Measurements from ENCODE around the gene RAB7A.

GRCh38 chr3:128784232-128784631 is 58.2 kb downstream of the RAB7A start:
- no peak for TF ChIP-seq ZNF513 (CRISPR knock-in tag; conservative IDR thresholded peaks at IDR 0.05)
- TF ChIP-seq GTF3A (CRISPR knock-in tag; conservative IDR thresholded peaks at IDR 0.05): no peak
- TF ChIP-seq IKZF4 (CRISPR knock-in tag; IDR thresholded peaks at IDR 0.05; ENCODE audit: borderline replicate concordance, low read depth, not compliant biosample characterization): no peak
- TF ChIP-seq NR2F6 (IDR thresholded peaks at IDR 0.05): no peak
- no peak for TF ChIP-seq NR2F6 (CRISPR knock-in tag; IDR thresholded peaks at IDR 0.05)
- no peak for TF ChIP-seq NPAS2 (CRISPR knock-in tag; IDR thresholded peaks at IDR 0.05; ENCODE audit: borderline replicate concordance)
- no peak for TF ChIP-seq ARID4A (CRISPR knock-in tag; IDR thresholded peaks at IDR 0.05; ENCODE audit: borderline replicate concordance)
- TF ChIP-seq SMAD1 (CRISPR knock-in tag; IDR thresholded peaks at IDR 0.05; ENCODE audit: borderline replicate concordance, low read depth): no peak
- TF ChIP-seq KLF16 (CRISPR knock-in tag; IDR thresholded peaks at IDR 0.05): no peak
- no peak for TF ChIP-seq PRPF4 (IDR thresholded peaks at IDR 0.05; ENCODE audit: low read depth, low read length, poor library complexity, severe bottlenecking)
- no peak for TF ChIP-seq AFF4 (CRISPR knock-in tag; IDR thresholded peaks at IDR 0.05)
- no peak for TF ChIP-seq ZNF562 (CRISPR knock-in tag; IDR thresholded peaks at IDR 0.05; ENCODE audit: borderline replicate concordance)
- no peak for TF ChIP-seq MXD3 (CRISPR knock-in tag; IDR thresholded peaks at IDR 0.05)
